Hematopoietic multipotent progenitor cell treated with erythropoietin and hydrocortisone succinate and interleukin-3 and kit ligand, for 8 days (in vitro differentiated cells): Measurements from ENCODE around the gene P2RY14.
A peak's percentile ranks its signal among the peaks of the same experiment; 100 is the strongest.
"Not testable (repeated sequence)": the region's sequence is repeated elsewhere in the genome, so short reads cannot be mapped to it uniquely, and the experiment has no call there.

Source experiments
- DNase-seq: peaks from one replicate; pipeline ENCODE4 v3.0.0-alpha.2; 2015

The P2RY14 gene

GRCh38 chr3:151256749-151257148, 21.6 kb downstream of the P2RY14 start:
- no peak for DNase-seq

- DNase-seq: no peak
These were observed 29.5 kb downstream of the P2RY14 start for GRCh38 chr3:151248772-151249337.

- DNase-seq: not testable (repeated sequence)
These were observed 36.3 kb downstream of the P2RY14 start for GRCh38 chr3:151242006-151242405.

- no peak for DNase-seq
These were observed 41.6 kb downstream of the P2RY14 start for GRCh38 chr3:151236736-151237135.

- DNase-seq: no peak
These were observed 42.0 kb downstream of the P2RY14 start for GRCh38 chr3:151236316-151236715.

- no peak for DNase-seq
These were observed 43.5 kb downstream of the P2RY14 start for GRCh38 chr3:151234825-151235224.

- no peak for DNase-seq
These were observed 45.4 kb downstream of the P2RY14 start for GRCh38 chr3:151232991-151233390.

- DNase-seq: not testable (repeated sequence)
These were observed 45.9 kb downstream of the P2RY14 start for GRCh38 chr3:151232403-151232802.

- DNase-seq: no peak
These were observed 47.7 kb downstream of the P2RY14 start for GRCh38 chr3:151230646-151231045.

GRCh38 chr3:151228666-151229040, 49.7 kb downstream of the P2RY14 start:
- no peak for DNase-seq

- DNase-seq: peak; percentile 80
These were observed 50.3 kb downstream of the P2RY14 start for GRCh38 chr3:151227807-151228665.

- DNase-seq: no peak
These were observed 51.0 kb downstream of the P2RY14 start for GRCh38 chr3:151227266-151227806.

- DNase-seq: no peak
These were observed 51.5 kb downstream of the P2RY14 start for GRCh38 chr3:151226825-151227224.

- no peak for DNase-seq
These were observed 52.2 kb downstream of the P2RY14 start for GRCh38 chr3:151226088-151226563.

- DNase-seq: no peak
These were observed 53.0 kb downstream of the P2RY14 start for GRCh38 chr3:151225040-151225975.

GRCh38 chr3:151224268-151224866, 54.0 kb downstream of the P2RY14 start:
- no peak for DNase-seq

GRCh38 chr3:151219056-151219455, 59.3 kb downstream of the P2RY14 start:
- no peak for DNase-seq

GRCh38 chr3:151218136-151218535, 60.2 kb downstream of the P2RY14 start:
- no peak for DNase-seq

- peak; percentile 73 for DNase-seq
These were observed 61.4 kb downstream of the P2RY14 start for GRCh38 chr3:151216641-151217607.

GRCh38 chr3:151214459-151214858, 63.9 kb downstream of the P2RY14 start:
- DNase-seq: no peak

GRCh38 chr3:151213881-151214280, 64.5 kb downstream of the P2RY14 start:
- DNase-seq: no peak
